Measurements from ENCODE around the gene CASS4. TPM values are rescaled to one million over a fixed set of nuclear protein-coding genes. Genes with fewer than 3 reads are reported as not detected.

Gene CASS4
- total and polyA plus RNA-seq, 2 donors (not counting 1 experiment from before 2014, with no cell fraction given), result 17.7 to 65.8 TPM

DNA sequence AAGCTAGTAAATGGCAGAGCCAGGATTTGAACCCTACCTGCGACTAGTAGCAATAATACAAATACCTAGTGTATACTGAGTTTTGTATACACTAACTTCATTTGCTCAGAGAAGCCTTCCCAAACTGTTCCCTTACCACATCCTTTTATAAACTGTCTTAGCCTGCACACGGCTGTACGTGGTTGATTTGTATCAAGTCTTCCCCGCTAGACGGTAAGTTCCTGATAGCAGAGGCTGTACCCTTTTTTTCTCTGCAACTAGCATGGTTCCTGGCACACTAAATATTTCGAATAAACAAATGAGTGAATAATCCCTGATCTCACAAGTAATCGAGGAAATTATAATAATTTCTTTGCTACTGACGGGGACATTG lies 57.0 kb downstream of the CASS4 start:
- Histone ChIP-seq H3K4me1 (ENCODE audit: control insufficient read depth, extremely low read depth, insufficient read depth, low read length) (peaks cover 8% of the 10 kb centered on the region), H3K9ac (ENCODE audit: insufficient read depth, low read length) (peak overlapping the region; percentile 85), H3K79me2 (ENCODE audit: control insufficient read depth, insufficient read depth, low read length) (peaks cover 33% of the 10 kb centered on the region), H2AFZ (ENCODE audit: low read length) (no peak overlapping the region), H3K9me3 (ENCODE audit: control insufficient read depth, insufficient read depth, low read depth, low read length) (no peaks in the 10 kb centered on the region), H3K27me3 (ENCODE audit: control insufficient read depth, insufficient read depth, low read length) (no peaks in the 10 kb centered on the region), H3K27ac (ENCODE audit: insufficient read depth, low read length) (peak overlapping the region; percentile 97), H4K20me1 (ENCODE audit: control insufficient read depth, extremely low read depth, insufficient read depth, low read length) (no peaks in the 10 kb centered on the region), H3K4me3 (replicated peaks in 1 of 4; ENCODE audit: control extremely low read depth in 1 of 4, insufficient read depth in 1 of 4, low read depth in 3 of 4, low read length in 4 of 4) (peak overlapping the region; percentile 65 to 100 (median 95)), H3K4me2 (ENCODE audit: extremely low read depth, insufficient read depth, low read length) (peak overlapping the region; percentile 97), H3K36me3 (ENCODE audit: control insufficient read depth, insufficient read depth, low read length) (peaks cover 3% of the 10 kb centered on the region)
- TF ChIP-seq EZH2 (IDR thresholded peaks at IDR 0.05; ENCODE audit: low read length, missing control alignments), result no peak
- TF ChIP-seq, protein P1, sequence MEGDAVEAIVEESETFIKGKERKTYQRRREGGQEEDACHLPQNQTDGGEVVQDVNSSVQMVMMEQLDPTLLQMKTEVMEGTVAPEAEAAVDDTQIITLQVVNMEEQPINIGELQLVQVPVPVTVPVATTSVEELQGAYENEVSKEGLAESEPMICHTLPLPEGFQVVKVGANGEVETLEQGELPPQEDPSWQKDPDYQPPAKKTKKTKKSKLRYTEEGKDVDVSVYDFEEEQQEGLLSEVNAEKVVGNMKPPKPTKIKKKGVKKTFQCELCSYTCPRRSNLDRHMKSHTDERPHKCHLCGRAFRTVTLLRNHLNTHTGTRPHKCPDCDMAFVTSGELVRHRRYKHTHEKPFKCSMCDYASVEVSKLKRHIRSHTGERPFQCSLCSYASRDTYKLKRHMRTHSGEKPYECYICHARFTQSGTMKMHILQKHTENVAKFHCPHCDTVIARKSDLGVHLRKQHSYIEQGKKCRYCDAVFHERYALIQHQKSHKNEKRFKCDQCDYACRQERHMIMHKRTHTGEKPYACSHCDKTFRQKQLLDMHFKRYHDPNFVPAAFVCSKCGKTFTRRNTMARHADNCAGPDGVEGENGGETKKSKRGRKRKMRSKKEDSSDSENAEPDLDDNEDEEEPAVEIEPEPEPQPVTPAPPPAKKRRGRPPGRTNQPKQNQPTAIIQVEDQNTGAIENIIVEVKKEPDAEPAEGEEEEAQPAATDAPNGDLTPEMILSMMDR (conservative IDR thresholded peaks at IDR 0.05 in 1 of 2, IDR thresholded peaks at IDR 0.05 in 1 of 2; ENCODE audit: low read depth in 1 of 2, low read length in 2 of 2), result no peak
- DNase-seq (ENCODE audit: low read depth in 2 of 2), result no peak

DNA sequence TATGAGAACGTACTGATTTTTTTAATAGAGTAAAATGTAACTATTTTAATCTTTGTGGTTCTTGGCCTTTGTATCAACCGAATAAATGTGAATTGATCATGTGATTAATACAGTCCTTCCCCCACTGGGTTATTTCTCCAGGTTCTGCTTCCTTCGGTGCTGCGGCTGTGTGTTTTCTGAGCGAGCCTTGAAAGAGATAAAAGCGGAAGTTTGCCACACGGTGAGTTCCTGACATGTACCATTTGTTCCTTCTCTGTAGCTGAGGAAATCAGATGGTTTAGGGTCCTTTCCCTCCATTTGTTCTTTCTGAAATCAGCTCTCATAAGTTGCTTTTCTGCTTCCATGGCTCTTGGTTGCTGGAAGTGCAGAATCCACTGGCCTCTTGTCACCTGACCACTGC lies 71.9 kb downstream of the CASS4 start:
- no peak for DNase-seq (ENCODE audit: low read depth in 2 of 2)
- Histone ChIP-seq H3K79me2 (ENCODE audit: control insufficient read depth, insufficient read depth, low read length) (no peaks in the 10 kb centered on the region), H3K36me3 (ENCODE audit: control insufficient read depth, insufficient read depth, low read length) (peaks cover 19% of the 10 kb centered on the region)

DNA sequence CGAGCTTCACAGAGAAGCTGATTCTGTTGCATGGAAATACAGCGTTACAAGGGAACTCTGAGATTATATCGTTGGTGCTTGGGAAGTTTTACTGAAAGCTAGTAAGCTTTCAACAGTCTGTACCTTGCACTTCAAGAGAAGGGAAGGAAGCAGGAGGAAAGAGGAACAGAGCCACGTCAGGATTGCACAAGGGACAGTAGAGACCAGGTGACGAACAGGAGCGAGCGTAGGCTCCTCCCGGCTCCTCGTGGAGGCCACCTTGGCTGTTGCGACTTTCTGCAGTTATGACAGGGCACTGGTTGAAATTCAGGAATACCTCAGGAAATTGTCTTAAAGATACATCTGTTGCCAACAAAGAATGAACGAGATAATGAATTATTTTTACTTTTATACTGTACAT lies 75.2 kb downstream of the CASS4 start:
- Histone ChIP-seq H3K9ac (ENCODE audit: insufficient read depth, low read length) (no peak overlapping the region), H3K27me3 (ENCODE audit: control insufficient read depth, insufficient read depth, low read length) (no peaks in the 10 kb centered on the region), H3K4me3 (replicated peaks in 1 of 4; ENCODE audit: control extremely low read depth in 1 of 4, insufficient read depth in 1 of 4, low read depth in 3 of 4, low read length in 4 of 4) (no peak overlapping the region), H4K20me1 (ENCODE audit: control insufficient read depth, extremely low read depth, insufficient read depth, low read length) (no peaks in the 10 kb centered on the region), H3K4me1 (ENCODE audit: control insufficient read depth, extremely low read depth, insufficient read depth, low read length) (no peaks in the 10 kb centered on the region), H3K79me2 (ENCODE audit: control insufficient read depth, insufficient read depth, low read length) (peaks cover 2% of the 10 kb centered on the region), H3K27ac (ENCODE audit: insufficient read depth, low read length) (no peak overlapping the region), H3K4me2 (ENCODE audit: extremely low read depth, insufficient read depth, low read length) (no peak overlapping the region), H2AFZ (ENCODE audit: low read length) (no peak overlapping the region), H3K9me3 (ENCODE audit: control insufficient read depth, insufficient read depth, low read depth, low read length) (no peaks in the 10 kb centered on the region), H3K36me3 (ENCODE audit: control insufficient read depth, insufficient read depth, low read length) (peaks cover 16% of the 10 kb centered on the region)
- no peak for DNase-seq (ENCODE audit: low read depth in 2 of 2)
- TF ChIP-seq, protein P1 (conservative IDR thresholded peaks at IDR 0.05 in 1 of 2, IDR thresholded peaks at IDR 0.05 in 1 of 2; ENCODE audit: low read depth in 1 of 2, low read length in 2 of 2), result no peak
- TF ChIP-seq EZH2 (IDR thresholded peaks at IDR 0.05; ENCODE audit: low read length, missing control alignments), result no peak

More for the DNA sequence above, 71.9 kb downstream of the CASS4 start:
- TF ChIP-seq, protein P1 (conservative IDR thresholded peaks at IDR 0.05 in 1 of 2, IDR thresholded peaks at IDR 0.05 in 1 of 2; ENCODE audit: low read depth in 1 of 2, low read length in 2 of 2), result no peak
- TF ChIP-seq EZH2 (IDR thresholded peaks at IDR 0.05; ENCODE audit: low read length, missing control alignments), result no peak
- Histone ChIP-seq H3K27me3 (ENCODE audit: control insufficient read depth, insufficient read depth, low read length) (no peaks in the 10 kb centered on the region), H3K9ac (ENCODE audit: insufficient read depth, low read length) (no peak overlapping the region), H3K4me3 (replicated peaks in 1 of 4; ENCODE audit: control extremely low read depth in 1 of 4, insufficient read depth in 1 of 4, low read depth in 3 of 4, low read length in 4 of 4) (no peak overlapping the region), H4K20me1 (ENCODE audit: control insufficient read depth, extremely low read depth, insufficient read depth, low read length) (no peaks in the 10 kb centered on the region), H3K9me3 (ENCODE audit: control insufficient read depth, insufficient read depth, low read depth, low read length) (no peaks in the 10 kb centered on the region), H3K4me2 (ENCODE audit: extremely low read depth, insufficient read depth, low read length) (no peak overlapping the region), H3K27ac (ENCODE audit: insufficient read depth, low read length) (no peak overlapping the region), H3K4me1 (ENCODE audit: control insufficient read depth, extremely low read depth, insufficient read depth, low read length) (no peaks in the 10 kb centered on the region), H2AFZ (ENCODE audit: low read length) (no peak overlapping the region)

All from fibroblast of lung (primary cell).